Measurements from ENCODE around the gene TNC.
"Not testable (repeated sequence)": the region's sequence is repeated elsewhere in the genome, so short reads cannot be mapped to it uniquely, and the experiment has no call there.

TNC gene

DNA sequence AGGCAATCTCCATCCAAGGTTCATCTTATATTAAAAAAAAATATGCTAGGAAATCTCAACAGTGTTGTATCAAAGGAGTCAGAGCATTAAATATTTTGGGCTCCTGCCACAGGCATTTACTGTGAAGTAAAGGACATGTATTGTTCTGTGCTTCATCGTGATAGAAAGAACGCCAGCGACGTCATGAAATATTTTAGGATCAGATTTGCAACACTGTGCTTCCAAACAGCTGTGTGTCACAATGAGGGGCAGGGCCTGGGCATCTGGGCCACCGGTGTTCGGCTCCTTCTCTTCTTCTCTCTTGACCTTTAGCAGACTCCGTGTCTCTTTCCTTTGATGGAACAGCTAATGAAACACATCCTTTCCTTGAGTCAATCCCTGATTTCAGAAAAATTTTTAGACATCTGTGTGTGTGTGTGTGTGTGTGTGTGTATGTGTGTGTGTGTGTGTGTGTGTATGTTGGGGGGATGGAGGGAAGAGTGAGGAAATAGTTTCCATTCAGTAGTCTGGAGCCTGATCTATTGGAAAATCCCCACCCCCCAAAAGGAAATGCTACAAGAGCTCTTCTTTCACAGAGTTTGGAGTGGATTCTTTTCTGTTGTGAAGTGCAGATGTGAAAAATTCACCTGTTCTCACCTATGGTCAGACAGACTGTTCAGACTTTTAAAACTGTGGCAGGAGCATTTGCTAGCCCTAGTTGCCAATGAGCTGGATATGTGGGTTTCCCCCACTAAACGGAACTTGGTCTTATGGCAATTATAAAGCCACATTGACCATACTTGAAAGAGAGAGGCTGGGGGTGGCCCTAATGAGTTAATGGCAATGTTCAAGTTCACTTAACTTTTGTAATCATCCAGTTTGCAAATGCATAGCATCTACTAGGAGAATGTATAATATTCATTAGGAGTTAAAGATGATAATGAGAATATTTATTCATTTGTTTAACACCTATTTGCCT, 18.1 kb upstream of the TNC start:
- no peak for DNase-seq (ENCODE audit: low read depth in 2 of 2)

DNA sequence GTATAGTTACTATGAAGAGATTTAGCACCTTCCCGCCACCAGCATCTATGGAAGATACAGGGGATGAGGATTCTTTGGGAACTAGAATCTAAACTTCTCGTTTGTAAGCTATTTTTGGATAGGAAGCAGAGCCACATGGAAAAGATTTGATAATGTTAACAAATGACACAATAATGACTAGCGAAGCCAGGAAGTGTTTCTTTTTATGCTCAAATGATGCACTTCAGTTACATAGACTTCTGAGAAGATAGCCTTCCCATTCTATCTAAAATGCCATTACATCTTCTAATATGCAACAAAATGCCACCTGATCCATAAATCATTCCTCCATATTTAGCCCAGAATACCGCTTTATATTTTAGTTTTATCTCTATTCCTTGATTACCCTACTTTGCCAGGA, 17.0 kb upstream of the TNC start:
- no peak for DNase-seq (ENCODE audit: low read depth in 2 of 2)

DNA sequence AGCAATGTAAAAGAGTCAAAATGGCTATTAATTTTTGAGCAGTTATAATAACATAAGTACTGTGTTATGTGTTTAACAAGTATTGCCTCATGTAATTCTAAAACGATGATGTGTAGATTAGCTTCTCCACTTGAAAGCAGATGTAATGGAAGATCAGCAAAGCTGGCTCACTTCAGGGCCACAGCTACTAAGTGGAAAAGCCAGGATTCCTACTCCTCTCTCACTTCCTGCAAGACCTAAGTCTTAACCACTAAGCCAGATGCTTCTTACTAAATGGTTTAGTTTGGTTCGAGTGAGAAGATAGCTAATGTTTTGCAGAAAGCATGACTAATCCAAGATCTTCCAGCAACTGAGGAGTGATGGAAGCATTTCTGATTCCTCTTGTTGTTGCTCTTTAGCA, 15.7 kb upstream of the TNC start:
- DNase-seq (ENCODE audit: low read depth in 2 of 2), result no peak

DNA sequence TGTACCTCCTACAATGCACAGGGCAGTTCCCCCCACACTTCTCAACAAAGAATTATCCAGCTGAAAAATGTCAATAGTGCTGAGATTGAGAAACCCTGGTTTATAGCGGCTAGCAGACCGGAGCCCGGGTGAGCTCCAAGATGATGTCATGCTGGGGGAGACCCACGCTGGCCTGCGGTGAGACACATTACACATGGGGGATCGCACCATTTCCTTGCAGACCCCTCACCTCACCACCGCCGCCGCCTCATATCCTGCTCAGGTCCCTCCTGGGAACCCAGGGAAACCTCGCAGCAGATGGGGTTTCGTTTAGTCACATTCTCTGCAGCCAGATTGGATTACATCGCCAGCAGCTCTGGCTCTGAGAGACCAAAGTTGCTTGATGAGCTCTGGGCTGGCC, 14.7 kb upstream of the TNC start:
- no peak for DNase-seq (ENCODE audit: low read depth in 2 of 2)

DNA sequence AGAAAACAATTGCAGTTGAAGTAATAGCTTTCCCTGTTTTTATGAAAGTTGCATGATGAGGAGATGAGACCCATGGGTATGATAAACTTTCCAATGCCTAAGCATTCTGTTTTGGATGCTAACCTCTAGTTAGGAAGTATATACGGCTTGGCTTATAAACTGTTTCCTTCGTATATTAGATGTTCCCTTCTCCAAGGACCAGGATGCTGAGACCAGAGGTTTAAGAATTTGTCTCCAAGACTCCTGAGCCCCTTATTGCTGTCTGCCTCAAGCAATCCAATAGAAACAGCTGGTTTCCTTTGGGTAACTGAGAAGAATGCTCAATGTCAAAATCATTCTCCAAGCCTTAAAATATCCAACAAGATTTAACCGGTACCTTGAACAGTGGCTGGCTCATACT, 12.2 kb upstream of the TNC start:
- no peak for DNase-seq (ENCODE audit: low read depth in 2 of 2)

DNA sequence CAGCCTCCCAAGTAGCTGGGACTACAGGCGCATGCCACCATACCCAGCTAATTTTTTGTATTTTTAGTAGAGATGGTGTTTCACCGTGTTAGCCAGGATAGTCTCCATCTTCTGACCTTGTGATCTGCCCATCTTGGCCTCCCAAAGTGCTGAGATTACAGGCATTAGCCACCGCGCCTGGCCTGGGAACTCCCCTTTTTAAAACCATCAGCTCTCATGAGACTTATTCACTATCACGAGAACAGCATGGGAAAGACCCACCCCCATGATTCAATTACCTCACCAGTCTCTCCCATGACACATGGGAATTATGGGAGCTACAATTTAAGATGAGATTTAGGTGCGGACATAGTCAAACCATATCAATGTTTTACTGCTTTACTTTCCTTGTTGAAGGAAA, 10.8 kb upstream of the TNC start:
- not testable (repeated sequence) for DNase-seq (ENCODE audit: low read depth in 2 of 2)

DNA sequence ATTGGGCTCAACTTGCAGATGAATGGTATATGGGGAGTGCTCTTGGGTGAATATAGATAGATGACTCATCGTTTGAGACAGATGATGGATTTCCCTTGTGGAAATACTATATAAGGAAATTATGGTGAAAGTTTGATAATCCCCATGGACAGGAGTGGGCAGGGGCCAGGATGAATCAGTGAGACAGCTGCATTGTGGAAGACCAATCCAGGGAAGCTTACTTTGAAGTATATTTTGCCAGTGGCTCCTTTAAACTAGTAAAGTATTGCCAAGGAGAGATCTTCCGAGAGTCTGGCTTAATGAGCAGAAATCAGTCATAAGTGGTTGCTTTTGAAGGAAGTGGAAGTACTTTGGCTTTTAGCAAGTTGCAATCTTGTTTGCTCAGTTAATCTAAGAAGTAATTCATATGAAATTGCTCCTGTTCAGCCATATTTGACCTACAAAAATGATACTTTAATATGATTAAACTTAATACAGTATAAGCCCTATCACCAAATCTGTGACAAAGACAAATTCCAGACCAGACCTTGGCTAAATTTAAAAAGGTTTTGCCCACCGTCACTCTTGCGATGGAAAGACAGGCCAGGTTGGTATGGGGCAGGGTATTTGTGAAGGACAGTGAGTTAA, 9.3 kb upstream of the TNC start:
- no peak for DNase-seq (ENCODE audit: low read depth in 2 of 2)

DNA sequence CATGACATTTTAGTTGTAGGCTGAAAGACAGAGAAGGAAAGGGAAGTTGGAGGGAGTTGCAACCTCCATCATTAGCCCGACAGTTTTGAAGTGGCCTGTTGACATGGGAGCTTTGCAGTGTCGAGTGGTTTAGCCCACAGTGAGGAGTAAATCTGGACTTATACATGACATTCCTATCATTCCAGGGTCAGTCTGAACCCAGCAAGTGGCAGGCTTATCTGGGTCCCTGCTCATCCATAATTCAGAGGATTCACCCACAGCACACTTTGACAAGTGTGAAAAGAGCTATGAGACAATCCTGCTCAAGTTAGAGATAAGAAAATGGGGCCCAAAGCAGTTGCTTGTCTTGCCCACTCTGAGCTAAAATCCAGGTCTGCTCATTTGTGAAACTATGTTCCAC, 8.4 kb upstream of the TNC start:
- no peak for DNase-seq (ENCODE audit: low read depth in 2 of 2)

DNA sequence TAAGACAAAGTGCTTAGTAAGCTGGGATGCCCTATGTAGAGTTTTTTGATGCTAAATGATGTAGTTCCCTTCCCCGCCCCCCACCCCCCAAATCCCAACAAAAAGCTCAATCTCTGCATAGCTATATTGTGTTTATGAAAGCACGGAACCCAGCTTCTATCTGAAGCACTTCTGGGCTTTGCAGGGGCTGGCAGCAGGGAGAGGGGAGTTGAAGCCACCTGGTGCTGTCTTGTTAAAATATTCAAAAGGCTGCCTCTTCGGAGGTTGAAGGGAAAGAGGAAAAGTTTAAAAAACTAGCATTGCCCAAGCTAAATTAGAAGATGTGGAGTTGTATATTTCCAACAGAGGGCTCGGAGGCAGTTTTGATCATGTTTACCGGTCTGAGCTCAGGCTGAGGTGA, 5.0 kb upstream of the TNC start:
- no peak for DNase-seq (ENCODE audit: low read depth in 2 of 2)

DNA sequence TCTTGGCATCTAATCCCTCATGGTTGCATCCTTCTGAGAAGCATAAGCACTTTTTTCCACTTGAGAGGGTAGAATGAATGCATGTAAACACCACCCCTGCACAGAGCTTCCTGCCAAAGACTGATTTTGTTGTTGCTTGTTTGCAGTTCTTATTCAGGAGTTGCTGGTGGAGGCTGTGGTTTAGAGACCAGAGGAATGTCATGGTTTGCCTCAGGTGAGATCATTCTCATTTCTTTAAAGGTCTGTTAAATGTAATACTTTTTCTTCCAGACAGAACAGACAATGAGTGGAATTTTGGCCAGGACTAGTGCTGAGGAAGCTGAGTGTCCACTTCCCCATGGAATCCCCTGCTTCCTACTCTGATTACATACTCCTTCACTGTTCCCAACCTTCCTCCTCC, 3.2 kb upstream of the TNC start:
- DNase-seq (ENCODE audit: low read depth in 2 of 2), result no peak

DNA sequence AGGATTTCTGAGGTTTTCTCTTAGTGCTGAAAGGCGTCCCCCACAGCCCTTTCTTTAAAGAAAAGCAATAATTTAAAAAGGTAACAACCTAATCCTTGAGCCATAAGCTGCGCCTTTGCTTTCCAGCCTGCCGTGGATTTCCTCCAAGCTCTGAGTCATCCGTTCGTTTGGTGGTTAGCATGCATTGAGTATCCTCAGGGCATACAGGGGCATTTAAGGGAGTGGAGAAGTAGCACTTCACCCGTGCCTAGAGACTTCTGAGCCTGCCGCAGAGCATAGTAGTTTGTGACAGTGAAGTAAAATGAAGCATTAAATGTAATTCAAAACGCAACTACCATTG, 892 bp upstream of the TNC start:
- DNase-seq (ENCODE audit: low read depth in 2 of 2), result no peak

DNA sequence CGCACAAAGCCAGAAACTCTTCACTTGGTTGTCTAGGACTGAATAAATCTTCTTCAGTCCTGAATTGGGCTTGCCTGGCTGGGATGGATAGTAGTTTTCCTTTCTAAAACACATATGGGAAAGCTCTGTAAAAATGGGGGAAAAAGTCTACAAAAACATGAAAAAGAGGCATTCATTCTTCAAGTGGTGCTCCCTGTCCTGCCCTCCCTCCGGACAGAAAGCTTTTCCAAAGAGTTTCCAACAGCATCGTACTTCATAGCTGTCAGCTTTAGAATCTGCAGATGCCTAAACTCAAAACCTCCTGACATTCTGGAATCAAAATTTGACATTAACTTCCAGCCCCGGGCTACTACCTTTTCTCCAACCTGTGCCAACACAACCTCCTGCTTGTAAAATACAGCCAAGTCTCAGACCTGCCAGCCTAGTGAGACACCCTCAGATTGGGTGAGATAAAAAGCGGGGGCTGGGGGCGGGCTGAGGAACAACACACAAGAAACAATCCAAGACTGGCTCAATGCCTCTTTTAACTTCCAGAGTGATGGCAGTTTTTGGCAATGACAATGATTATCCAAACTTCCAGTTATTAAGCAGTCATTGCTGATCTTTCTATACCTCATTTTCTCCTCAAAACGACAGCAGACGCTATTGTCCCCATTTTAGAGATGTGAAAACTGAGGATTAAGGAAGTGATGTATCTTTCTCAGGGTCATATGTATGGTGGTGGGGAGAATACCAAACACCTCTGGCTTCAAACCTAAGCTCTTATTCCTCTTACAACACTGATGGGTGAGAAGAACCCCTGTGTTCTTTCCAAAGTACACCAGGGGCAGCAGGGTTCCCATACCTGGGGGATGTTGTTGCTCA, 1.3 kb downstream of the TNC start:
- no peak for DNase-seq (ENCODE audit: low read depth in 2 of 2)

DNA sequence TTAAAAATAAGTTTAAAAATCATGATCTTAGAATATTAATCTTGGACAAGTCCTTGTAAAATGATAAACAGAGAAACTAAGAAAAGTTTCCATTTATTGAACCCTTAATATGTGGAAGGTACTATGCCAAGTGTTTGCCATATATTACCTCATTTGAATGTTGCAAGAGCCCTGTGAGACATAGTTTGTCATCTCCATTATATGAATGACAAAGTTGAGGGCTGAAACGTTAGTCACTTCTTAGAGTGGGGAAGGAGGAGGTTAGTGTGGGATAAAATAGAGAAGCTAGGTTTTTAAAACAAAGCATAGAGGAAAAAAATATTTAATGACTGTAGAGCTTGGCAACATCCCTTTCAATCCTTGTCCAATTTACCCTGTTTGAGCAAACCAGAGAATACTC, 2.0 kb downstream of the TNC start:
- no peak for DNase-seq (ENCODE audit: low read depth in 2 of 2)

DNA sequence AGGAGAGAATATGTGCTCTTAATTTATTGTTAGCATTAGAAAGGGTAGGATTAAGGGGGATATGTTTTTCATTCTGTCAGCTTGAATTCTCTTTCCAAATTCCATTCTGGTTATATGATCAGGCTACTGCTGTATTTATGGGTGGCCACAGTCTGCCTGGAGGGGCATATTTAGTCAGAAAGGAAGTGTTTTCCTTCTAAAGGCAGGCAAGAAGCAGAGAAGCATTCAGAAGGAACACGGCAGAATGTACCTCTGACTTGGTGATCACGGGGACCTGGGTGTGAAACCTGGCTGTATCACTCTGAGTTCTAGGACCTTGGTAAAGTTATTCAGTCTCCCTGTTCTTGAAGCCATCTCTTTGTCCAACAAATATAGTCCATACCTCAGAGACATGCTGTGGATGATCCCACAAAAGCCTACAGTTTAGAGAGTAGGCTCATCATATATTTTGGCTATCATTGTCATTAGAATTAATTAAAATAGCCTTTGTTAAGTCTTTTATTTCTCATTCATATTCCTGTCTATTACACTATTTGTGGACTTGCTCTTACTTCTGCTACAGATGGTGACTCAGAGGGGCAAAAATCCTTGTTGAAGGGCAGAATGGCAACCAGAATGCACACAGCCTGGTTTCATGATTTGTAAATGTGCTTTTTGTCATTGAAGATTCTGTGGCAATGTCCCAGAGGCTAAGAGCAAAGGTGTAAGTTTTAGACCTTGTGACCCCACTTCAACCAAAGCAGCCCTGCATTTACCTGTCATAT, 2.7 kb downstream of the TNC start:
- no peak for DNase-seq (ENCODE audit: low read depth in 2 of 2)

DNA sequence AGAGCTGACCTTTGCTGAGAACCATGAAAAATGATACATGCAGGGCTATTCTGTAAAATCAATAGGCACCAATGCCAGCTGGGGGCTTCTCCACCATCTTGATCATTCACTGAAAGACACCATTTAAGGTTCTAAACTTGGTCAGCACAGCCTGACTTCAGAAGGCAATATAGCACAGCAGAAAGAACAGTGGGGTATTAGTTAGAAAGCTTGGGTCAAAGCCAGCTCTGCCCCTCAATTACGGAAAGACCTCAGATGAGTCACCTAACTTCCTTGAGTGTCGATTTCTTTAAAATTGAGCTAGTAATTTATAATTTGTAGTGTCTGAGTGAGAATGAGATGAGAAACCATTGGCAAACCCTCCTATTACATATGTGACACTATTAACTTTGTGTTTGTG, 3.4 kb downstream of the TNC start:
- no peak for DNase-seq (ENCODE audit: low read depth in 2 of 2)

DNA sequence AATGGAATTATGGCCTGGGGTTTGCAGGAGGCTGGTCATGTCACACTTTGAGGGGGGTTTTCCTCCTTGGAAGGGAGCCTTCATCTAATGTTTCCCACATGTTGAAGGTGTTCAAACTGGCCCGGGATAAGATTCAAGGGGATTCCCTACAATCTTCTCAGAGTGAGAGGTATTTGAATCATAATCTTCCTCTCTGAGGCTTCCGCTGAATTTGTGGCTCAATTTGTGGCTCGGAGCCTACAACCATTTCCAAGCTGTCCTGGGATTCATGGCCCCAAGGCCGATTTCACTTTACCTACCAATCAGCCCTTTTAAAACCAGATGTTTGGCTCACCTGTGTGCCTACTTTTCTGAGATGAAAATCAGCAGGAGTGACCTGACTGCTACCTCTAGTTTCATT, 3.9 kb downstream of the TNC start:
- no peak for DNase-seq (ENCODE audit: low read depth in 2 of 2)

DNA sequence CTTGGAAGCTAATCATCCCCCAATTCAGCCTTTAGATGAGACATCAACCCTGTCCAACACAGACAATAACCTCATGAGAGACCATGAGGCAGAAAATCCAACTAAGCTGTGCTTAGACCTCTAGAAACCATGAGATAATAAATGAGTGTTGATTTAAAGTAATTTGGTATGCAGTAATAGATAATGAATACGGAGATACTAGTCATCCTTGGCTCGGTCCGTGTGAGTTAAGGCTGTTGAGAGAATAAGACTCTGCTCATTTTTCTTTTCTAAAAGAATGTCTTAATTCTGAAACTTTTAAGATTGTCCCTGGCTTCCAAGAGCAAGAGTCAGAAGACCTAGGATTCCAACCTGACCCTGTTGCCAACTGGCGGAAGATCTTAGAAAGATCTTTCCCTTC, 6.1 kb downstream of the TNC start:
- DNase-seq (ENCODE audit: low read depth in 2 of 2), result no peak

DNA sequence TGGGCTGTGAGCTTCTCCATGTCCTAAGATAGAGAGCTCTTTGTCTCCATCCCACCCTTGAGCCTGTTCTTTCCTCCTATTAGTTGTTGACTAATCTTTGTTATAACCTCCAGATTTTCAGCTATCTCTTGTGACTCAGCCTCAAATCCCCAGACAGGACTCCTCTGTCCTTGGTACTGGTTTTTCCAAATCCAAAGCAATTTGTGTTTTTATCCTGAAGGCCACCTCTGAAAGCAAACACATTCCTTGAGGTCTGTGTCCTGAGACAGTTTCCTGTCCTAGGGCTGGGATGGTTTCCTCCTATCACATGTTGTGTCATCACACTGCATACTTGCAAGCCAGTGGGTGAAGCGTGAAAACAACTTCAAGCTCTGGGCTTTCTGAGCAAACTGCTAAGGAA, 8.5 kb downstream of the TNC start:
- no peak for DNase-seq (ENCODE audit: low read depth in 2 of 2)

DNA sequence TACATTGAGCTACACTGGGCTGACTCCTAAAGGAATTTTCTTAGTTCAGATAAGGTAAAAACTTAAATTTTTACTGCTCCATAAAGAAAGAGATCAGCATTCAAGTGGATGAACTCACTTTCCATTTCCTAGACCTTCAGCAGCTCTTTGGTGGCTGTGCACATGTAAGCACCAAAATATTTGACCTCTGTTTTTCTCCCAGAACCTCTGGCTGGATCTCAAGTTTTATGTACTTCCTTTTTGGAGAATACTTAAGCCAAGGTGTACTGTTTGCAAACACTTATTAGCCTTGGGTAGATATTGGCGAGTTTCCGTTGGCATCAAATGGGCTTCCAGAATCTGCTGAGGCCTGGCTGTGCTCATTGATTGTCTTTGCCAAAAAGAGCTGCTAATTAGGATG, 10.3 kb downstream of the TNC start:
- DNase-seq (ENCODE audit: low read depth in 2 of 2), result no peak

DNA sequence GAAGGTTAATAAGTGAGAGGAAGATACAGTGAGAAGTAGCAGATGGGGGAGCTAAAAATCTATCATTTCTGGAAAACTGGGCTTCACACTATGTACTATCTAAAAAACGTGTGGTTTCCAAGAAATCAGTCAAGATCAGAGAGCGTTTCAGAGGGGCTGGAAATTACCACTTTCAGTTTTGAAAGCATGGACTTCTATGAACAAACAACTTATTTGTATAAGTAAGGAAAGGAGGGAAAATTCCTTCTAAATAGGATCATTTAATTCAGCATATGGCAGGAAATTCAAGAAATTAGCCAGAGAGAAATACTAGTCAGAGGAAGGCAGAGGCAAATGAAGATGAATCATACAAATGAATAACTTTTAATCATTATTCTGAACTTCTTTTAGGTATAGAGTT, 11.3 kb downstream of the TNC start:
- DNase-seq (ENCODE audit: low read depth in 2 of 2), result no peak

DNA sequence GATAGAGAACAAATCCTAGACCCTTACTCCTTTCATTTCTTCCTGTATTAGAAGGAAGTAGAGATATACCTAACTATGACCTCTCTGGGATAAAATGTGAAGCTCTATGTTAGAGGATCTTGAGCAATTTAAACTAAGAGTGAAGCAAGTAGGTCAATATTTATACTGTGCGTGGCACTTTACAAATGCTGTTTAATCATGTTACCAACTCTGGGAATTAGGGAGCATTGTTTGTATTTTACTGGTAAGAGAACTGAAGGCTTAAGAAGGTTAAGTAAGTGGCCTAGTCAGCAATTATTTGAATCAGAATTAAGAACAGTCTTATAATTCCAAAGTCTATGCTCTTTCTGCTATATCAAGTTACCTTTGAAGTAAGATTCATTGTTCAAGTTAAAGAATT, 12.0 kb downstream of the TNC start:
- no peak for DNase-seq (ENCODE audit: low read depth in 2 of 2)

DNA sequence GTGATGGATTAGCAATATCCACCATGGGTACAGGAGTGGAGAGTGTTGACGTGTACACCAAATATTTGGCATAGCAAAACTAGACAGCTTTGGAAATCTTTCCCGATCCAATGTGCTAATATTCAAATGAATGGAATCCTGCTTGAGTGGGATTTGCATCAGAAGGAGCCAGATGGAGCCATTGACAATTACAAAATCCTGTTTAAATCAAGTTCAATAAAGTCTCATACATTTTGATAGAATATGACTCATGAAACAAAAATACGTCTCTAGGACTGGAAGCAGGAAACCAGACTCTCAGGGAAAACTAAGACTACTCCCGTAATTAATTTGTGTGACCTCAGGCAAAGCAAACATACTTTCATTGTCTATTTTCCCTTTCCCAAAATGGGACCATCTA, 13.0 kb downstream of the TNC start:
- no peak for DNase-seq (ENCODE audit: low read depth in 2 of 2)

Measured in stimulated activated CD8-positive, alpha-beta memory T cell treated with anti-CD3 and anti-CD28 coated beads, Interleukin-2, amount 100 ng/mL, for 48 hours (primary cell).